Lower lobe of right lung (tissue), 2 donors: ENCODE measurements around the gene MAPKAP1. TPM values are rescaled to one million over a fixed set of nuclear protein-coding genes. Genes with fewer than 3 reads are reported as not detected.
A peak's percentile ranks its signal among the peaks of the same experiment; 100 is the strongest.

Source experiments
- ATAC-seq, 2 donors: fragments of 200-7000 bp; cut with Tn5 transposase; one replicate each; pipeline ENCODE4 v1.9.1; 2020 to 2022; ENCODE audit warnings: mild to moderate bottlenecking in 2 of 2, moderate library complexity in 2 of 2
- DNase-seq: peaks from one replicate; pipeline ENCODE4 v3.0.0-alpha.2; 2020
- H3K27ac ChIP-seq: fragments of 200-600 bp; one replicate; pipeline ENCODE4 v1.8.0; 2022
- H3K27me3 ChIP-seq: fragments of 200-600 bp; one replicate; pipeline ENCODE4 v1.8.0; 2022; ENCODE audit warnings: low read depth
- H3K36me3 ChIP-seq: fragments of 200-600 bp; one replicate; pipeline ENCODE4 v1.8.0; 2022; ENCODE audit warnings: mild to moderate bottlenecking
- H3K4me1 ChIP-seq: fragments of 200-600 bp; one replicate; pipeline ENCODE4 v1.8.0; 2022
- H3K4me3 ChIP-seq: fragments of 200-600 bp; one replicate; pipeline ENCODE4 v1.8.0; 2022; ENCODE audit warnings: mild to moderate bottlenecking
- H3K9me3 ChIP-seq: fragments of 200-600 bp; one replicate; pipeline ENCODE4 v1.8.0; 2022
- intact Hi-C: fragments of 100-400 bp; cut with DNase I; formaldehyde crosslinking; loops from one replicate; pipeline ENCODE4 v1.11.0; 2022
- total RNA-seq: library from RNA; stranded (reverse); fragmentation: NEBNext Ultra II Directional; extraction: Animal tissue kit (Norgen Biotek cat#: 25700); gene quantifications from one replicate; pipeline ENCODE4 v1.2.1, GENCODE V29; 2021
- TF ChIP-seq, protein P1 (sequence below): fragments of 200-600 bp; IDR thresholded peaks from one replicate; pipeline ENCODE4 v1.8.0; 2022; ENCODE audit warnings: antibody characterized with exemption, mild to moderate bottlenecking
- donor health status: DM: no; HTN: yes; CAD: no; lungs with severe emphysema.

The MAPKAP1 gene
- total RNA-seq, 1 donor from 2014 or later, result 71.5 TPM

DNA sequence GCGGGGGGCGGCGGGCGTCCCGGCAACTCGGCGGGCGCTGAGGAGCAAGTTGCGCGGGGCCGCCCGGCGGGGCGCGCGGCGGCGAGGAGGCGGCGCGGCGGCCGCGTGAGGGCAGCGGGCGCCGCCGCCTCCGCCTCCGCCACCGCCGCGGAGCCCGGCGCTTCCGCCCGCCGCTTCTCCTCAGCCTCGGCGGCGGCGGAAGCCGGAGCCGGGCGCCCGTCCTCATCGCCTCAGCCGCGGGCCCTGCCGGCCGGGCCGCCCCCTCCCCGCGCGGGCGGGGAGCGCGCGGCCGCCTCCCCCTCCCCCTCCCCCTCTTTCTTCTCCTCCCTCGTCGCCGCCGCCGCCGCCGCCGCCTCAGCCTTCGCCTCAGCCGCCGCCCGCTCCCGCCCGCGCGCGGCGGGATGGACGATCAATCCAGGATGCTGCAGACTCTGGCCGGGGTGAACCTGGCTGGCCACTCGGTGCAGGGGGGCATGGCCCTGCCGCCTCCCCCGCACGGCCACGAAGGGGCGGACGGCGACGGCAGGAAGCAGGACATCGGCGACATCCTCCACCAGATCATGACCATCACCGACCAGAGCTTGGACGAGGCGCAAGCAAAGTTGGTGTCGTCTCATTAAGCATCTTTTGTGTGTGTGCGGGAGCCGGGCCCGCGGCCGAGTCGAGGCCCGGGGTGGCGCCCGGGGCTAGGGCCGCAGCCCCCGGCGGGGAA lies 40.2 kb upstream of the MAPKAP1 start, which contains the start of gene PBX3:
PBX3 (plus strand) TSS at position 321 of the 712 bp plus-strand sequence.
- intact Hi-C loops, result no loop called here
- ATAC-seq (peak; percentile 1 to 4), DNase-seq (peak; percentile 72)
- H3K4me1 ChIP-seq, result peaks cover 43% of the 10 kb centered on the region
- TF ChIP-seq, protein P1, sequence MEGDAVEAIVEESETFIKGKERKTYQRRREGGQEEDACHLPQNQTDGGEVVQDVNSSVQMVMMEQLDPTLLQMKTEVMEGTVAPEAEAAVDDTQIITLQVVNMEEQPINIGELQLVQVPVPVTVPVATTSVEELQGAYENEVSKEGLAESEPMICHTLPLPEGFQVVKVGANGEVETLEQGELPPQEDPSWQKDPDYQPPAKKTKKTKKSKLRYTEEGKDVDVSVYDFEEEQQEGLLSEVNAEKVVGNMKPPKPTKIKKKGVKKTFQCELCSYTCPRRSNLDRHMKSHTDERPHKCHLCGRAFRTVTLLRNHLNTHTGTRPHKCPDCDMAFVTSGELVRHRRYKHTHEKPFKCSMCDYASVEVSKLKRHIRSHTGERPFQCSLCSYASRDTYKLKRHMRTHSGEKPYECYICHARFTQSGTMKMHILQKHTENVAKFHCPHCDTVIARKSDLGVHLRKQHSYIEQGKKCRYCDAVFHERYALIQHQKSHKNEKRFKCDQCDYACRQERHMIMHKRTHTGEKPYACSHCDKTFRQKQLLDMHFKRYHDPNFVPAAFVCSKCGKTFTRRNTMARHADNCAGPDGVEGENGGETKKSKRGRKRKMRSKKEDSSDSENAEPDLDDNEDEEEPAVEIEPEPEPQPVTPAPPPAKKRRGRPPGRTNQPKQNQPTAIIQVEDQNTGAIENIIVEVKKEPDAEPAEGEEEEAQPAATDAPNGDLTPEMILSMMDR, result no peak
- no peaks in the 10 kb centered on the region for H3K36me3 ChIP-seq
- H3K9me3 ChIP-seq, result no peaks in the 10 kb centered on the region
- H3K4me3 ChIP-seq, result peak within 1 kb of the TSS; percentile 90
- no peaks in the 10 kb centered on the region for H3K27me3 ChIP-seq
- peak within 1 kb of the TSS; percentile 83 for H3K27ac ChIP-seq

DNA sequence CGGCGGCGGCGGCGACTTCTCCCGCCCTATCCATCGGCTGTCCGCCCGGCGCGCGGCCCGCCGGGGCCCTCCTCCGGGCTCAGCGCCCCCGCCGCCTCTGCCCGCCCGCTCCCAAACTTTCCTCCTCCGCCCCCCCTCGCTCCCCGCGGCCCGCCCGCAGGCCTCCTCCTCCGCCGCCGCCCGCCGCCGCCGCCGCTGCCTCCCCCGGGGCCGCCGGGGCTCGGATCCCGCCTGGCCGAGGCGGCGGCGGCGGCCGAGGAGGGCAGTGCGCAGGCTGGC lies 39.7 kb upstream of the MAPKAP1 start:
- TF ChIP-seq, protein P1, result no peak
- H3K4me1 ChIP-seq, result peaks cover 38% of the 10 kb centered on the region
- ATAC-seq (no peak), DNase-seq (no peak)
- peak overlapping the region; percentile 79 for H3K27ac ChIP-seq
- peak overlapping the region; percentile 63 for H3K4me3 ChIP-seq
- H3K9me3 ChIP-seq, result no peaks in the 10 kb centered on the region
- intact Hi-C loops, result no loop called here
- H3K27me3 ChIP-seq, result no peaks in the 10 kb centered on the region
- H3K36me3 ChIP-seq, result no peaks in the 10 kb centered on the region

DNA sequence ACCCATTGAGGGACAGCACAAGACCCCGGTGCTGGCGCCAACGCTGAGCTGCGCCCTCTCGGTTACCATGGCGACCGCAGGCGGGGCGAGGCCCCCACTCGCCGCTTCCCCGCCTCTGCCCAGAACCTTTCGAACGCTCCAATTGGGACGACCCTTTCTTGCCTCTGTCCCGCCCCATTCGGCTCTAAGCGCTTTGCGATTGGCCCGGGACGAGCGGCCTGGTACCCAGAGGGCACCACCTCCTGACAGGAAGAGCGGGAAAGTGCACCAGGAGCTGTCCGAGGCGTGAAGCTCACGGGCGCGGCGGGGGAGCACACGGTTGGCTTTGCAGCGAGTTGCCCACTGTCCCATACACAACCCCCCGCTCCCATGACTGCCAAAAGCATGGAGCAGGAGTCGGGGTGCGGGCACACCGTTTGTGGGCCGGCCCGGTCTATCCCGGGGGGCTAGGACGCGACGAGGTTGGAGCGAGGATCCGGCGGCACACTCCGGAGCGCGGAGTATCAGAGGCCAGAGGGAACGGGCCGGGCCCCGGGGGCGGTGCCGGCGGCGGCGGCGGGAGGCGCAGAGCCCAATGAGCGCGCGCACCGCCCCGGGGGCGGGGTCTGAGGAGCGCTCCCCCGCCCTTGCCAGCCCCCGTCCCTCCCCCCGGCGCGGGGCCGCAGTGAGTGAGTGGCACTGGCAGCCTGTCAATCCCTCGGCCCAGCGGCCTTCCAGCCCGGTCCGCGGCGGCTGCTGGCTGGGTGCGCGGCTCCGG lies 39.2 kb upstream of the MAPKAP1 start:
- intact Hi-C loops, result no loop called here
- H3K9me3 ChIP-seq, result no peaks in the 10 kb centered on the region
- H3K4me3 ChIP-seq, result peak overlapping the region; percentile 63
- ATAC-seq, result peak; percentile 97 to 98
- peak; percentile 96 for DNase-seq
- no peaks in the 10 kb centered on the region for H3K27me3 ChIP-seq
- H3K4me1 ChIP-seq, result peaks cover 33% of the 10 kb centered on the region
- TF ChIP-seq, protein P1, result no peak
- H3K36me3 ChIP-seq, result no peaks in the 10 kb centered on the region
- H3K27ac ChIP-seq, result peak overlapping the region; percentile 79

GRCh38 chr9:125745682-125746016 lies 38.6 kb upstream of the MAPKAP1 start:
- H3K9me3 ChIP-seq, result no peaks in the 10 kb centered on the region
- DNase-seq (no peak), ATAC-seq (no peak)
- H3K4me3 ChIP-seq, result peak overlapping the region; percentile 63
- peak overlapping the region; percentile 79 for H3K27ac ChIP-seq
- no peaks in the 10 kb centered on the region for H3K36me3 ChIP-seq
- intact Hi-C loops, result no loop called here
- H3K4me1 ChIP-seq, result peaks cover 27% of the 10 kb centered on the region
- H3K27me3 ChIP-seq, result no peaks in the 10 kb centered on the region
- TF ChIP-seq, protein P1, result no peak

DNA sequence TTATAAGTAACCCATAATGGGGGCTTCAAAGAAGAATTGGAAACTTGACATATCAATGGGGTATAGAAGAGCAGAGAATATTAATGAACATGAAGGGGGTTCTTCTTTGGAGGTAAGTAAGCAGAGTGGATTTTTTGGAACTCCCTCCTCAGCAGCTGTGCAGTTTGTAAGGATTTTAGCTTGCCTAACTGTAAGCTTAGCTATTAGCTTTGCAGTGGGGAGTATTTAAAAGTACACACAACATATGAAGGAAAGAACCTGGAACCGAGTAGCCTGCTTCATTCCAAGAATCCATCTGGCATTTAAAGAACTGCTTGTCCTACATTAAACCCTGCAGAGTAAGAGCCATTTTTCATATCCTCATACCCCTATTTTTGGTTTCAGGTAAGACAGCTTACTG lies 38.0 kb upstream of the MAPKAP1 start:
- ATAC-seq, result no peak
- H3K36me3 ChIP-seq, result no peaks in the 10 kb centered on the region
- no peaks in the 10 kb centered on the region for H3K27me3 ChIP-seq
- H3K4me1 ChIP-seq, result peaks cover 21% of the 10 kb centered on the region
- TF ChIP-seq, protein P1, result no peak
- H3K4me3 ChIP-seq, result no peak overlapping the region
- H3K27ac ChIP-seq, result no peak overlapping the region
- no peak for DNase-seq
- intact Hi-C loops, result no loop called here
- no peaks in the 10 kb centered on the region for H3K9me3 ChIP-seq
